Subcutaneous adipose tissue (tissue), 4 donors: ENCODE data around the gene HAGH. TPM values are rescaled to one million over a fixed set of nuclear protein-coding genes. Genes with fewer than 3 reads are reported as not detected.

ENCODE experiments used
- total RNA-seq, 4 donors: library from RNA; depleted of rRNA; stranded (reverse); fragments of >200 nt; gene quantifications; one replicate each; pipeline ENCODE4 v1.1.0, GENCODE V29; 2016
- TF ChIP-seq, protein P1 (sequence below): fragments of 450-650 bp; IDR thresholded peaks from one replicate; pipeline ENCODE4 v1.5.1; 2016; ENCODE audit warnings: low read depth, mild to moderate bottlenecking, control low read depth, antibody characterized with exemption, moderate library complexity

Gene HAGH
- total RNA-seq, 4 donors from 2014 or later, result 50.4 to 121 (median 108) TPM

GRCh38 chr16:1766231-1766630, 60.4 kb downstream of the HAGH start:
- TF ChIP-seq, protein P1, sequence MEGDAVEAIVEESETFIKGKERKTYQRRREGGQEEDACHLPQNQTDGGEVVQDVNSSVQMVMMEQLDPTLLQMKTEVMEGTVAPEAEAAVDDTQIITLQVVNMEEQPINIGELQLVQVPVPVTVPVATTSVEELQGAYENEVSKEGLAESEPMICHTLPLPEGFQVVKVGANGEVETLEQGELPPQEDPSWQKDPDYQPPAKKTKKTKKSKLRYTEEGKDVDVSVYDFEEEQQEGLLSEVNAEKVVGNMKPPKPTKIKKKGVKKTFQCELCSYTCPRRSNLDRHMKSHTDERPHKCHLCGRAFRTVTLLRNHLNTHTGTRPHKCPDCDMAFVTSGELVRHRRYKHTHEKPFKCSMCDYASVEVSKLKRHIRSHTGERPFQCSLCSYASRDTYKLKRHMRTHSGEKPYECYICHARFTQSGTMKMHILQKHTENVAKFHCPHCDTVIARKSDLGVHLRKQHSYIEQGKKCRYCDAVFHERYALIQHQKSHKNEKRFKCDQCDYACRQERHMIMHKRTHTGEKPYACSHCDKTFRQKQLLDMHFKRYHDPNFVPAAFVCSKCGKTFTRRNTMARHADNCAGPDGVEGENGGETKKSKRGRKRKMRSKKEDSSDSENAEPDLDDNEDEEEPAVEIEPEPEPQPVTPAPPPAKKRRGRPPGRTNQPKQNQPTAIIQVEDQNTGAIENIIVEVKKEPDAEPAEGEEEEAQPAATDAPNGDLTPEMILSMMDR, result no peak

DNA sequence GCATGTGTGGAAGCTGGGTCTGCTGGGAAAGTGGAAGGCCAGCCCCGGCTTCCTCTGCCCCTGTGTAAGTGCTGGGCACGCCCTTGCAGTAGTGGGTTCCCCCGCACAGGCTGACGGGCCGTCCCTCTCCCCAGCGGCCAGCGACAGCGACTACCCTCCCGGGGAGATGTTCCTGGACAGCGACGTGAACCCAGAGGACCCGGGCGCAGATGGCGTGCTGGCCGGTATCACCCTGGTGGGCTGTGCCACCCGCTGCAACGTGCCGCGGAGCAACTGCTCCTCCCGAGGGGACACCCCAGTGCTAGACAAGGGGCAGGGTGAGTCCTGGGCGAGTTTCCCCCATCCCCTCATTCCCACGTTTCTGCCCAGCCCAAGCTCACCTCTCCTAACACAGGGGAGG, 60.8 kb downstream of the HAGH start:
- TF ChIP-seq, protein P1, result no peak

GRCh38 chr16:1764971-1765370, 61.7 kb downstream of the HAGH start:
- TF ChIP-seq, protein P1, result no peak

DNA sequence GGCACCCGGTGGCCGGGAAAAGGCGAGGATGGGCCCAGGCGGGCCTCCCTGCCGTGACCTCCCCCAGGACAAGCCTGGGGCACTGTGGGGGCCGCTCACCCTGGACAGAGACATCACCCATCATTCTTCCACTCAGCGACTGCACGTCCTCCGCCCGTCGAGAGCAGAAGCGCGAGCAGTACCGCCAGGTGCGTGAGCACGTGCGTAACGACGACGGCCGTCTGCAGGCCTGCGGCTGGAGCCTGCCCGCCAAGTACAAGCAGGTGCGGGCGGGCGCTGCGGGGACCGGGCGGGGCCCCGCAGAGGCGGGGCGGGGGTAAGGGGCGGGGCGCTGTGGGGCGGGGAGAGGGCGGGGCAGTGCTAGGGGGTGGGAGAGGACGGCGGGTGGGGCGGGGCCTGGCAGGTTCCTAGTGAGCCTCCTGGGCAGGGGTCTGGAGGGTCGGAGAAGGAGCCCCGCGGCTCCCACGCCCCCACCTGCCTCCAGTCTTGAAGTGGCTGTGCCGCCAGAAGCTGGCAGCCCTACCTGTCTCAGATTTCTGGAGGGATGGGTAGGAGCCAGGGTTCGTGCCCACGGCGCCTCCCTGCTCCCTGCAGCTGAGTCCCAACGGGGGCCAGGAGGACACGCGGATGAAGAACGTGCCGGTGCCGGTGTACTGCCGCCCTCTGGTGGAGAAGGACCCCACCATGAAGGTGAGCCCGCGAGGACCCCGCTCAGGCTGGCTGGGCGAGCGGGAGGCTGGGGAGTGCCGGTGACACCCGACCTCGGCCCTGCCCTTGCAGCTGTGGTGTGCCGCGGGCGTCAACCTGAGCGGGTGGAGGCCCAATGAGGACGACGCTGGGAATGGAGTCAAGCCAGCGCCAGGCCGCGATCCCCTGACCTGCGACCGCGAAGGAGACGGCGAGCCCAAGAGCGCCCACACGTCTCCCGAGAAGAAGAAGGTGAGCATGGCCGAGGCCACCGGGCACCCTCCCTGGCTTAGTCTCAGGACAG, 62.8 kb downstream of the HAGH start:
- TF ChIP-seq, protein P1, result no peak

DNA sequence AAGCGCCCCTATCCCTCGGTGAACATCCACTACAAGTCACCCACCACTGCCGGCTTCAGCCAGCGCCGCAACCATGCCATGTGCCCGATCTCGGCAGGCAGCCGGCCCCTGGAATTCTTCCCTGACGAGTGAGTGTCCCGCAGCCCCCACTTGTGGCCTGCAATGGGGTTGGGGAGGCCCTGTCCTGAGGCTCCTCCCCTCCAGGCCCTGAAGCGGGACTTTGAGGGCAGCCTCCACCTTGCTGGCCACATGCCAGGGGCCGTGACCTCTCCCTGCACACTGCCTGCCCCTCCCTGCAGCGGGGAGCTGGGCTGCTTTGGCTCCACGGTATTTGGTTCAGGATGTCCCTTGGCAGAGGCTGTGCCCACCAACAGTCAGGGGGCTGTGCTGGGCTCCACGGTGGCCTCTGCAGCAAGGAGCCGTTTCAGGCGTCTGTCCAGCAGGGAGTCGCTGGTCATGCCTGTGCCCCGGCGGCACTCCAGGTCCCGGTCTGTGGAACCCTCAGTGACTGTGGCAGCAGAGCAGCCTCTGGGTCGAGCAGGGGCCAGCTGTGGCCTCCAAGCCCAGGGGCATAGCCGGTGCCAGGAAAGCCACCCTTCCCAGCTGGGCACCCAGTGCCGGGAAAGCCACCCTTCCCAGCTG, 63.6 kb downstream of the HAGH start:
- TF ChIP-seq, protein P1, result no peak

- TF ChIP-seq, protein P1, result no peak
These were observed 64.3 kb downstream of the HAGH start for GRCh38 chr16:1762196-1762878.

- TF ChIP-seq, protein P1, result no peak
These were observed 64.9 kb downstream of the HAGH start for GRCh38 chr16:1761751-1762150.
